ENCODE measurements around the gene TMEM233. TPM values are rescaled to one million over a fixed set of nuclear protein-coding genes. Genes with fewer than 3 reads are reported as not detected.

TMEM233 gene
- total and polyA plus RNA-seq, 2 of the 8 experiments (the other 6 are each of a cell fraction or from before 2014, with no cell fraction given) = 0.09 TPM

- TF ChIP-seq CEBPB (IDR thresholded peaks at IDR 0.05; ENCODE audit: low read depth, low read length) = no peak
- TF ChIP-seq SIX5 (IDR thresholded peaks at IDR 0.05; ENCODE audit: low read depth, low read length) = no peak
- TF ChIP-seq KDM4A (IDR thresholded peaks at IDR 0.05; ENCODE audit: low read depth, low read length, severe bottlenecking) = peak; percentile 72
- TF ChIP-seq KDM1A (IDR thresholded peaks at IDR 0.05; ENCODE audit: borderline replicate concordance, low read length) = no peak
- no peak for TF ChIP-seq USF2 (IDR thresholded peaks at IDR 0.05; ENCODE audit: low read length)
- no peak for TF ChIP-seq CHD2 (IDR thresholded peaks at IDR 0.05; ENCODE audit: low read length)
- TF ChIP-seq TEAD4 (IDR thresholded peaks at IDR 0.05; ENCODE audit: low read depth, low read length) = no peak
- TF ChIP-seq TAF7 (optimal IDR thresholded peaks at IDR 0.05; ENCODE audit: borderline replicate concordance, low read depth, low read length) = no peak
- TF ChIP-seq CBX5 (IDR thresholded peaks at IDR 0.05; ENCODE audit: low read depth, low read length) = no peak
- no peak for TF ChIP-seq YY1 (IDR thresholded peaks at IDR 0.05; ENCODE audit: low read depth, low read length)
- TF ChIP-seq CBX8 (IDR thresholded peaks at IDR 0.05; ENCODE audit: borderline replicate concordance, low read depth, low read length) = no peak
- no peak for TF ChIP-seq SIRT6 (IDR thresholded peaks at IDR 0.05; ENCODE audit: low read length)
- TF ChIP-seq JUN (IDR thresholded peaks at IDR 0.05; ENCODE audit: low read depth, low read length) = no peak
- peak; percentile 16 for TF ChIP-seq ASH2L (IDR thresholded peaks at IDR 0.05; ENCODE audit: low read length)
Measured at GRCh38 chr12:119594772-119595445, 1.3 kb downstream of the TMEM233 start (continued).
